Common myeloid progenitor, CD34-positive (primary cell): Measurements from ENCODE around the gene FUOM.

Experiments used
- CTCF ChIA-PET: fragments of 350-600 bp; sonication (Branson Sonifier 250); formaldehyde crosslinking; loops from one replicate; lab custom pipeline; 2021; ENCODE audit warnings: antibody characterized with exemption; lab: Charles Lee
- POLR2A ChIA-PET: fragments of 350-600 bp; sonication (Branson Sonifier 250); formaldehyde crosslinking; loops from one replicate; lab custom pipeline; 2021; ENCODE audit warnings: antibody characterized with exemption; lab: Charles Lee
- DNase-seq, 3 donors: peaks; one replicate each; pipeline versions ENCODE4 v3.0.0 to v3.0.0-alpha.2; 2013
- H3K27ac ChIP-seq, 2 experiments: 1 replicate in 1 of 2; 2 replicates in 1 of 2; pipeline ENCODE4 v1.7.0; 2013; ENCODE audit warnings: inconsistent platforms in 2 of 2, low read length in 2 of 2, mild to moderate bottlenecking in 2 of 2, low read depth in 1 of 2, moderate library complexity in 1 of 2; ENCODE audit not compliant: severe bottlenecking in 2 of 2, insufficient read depth in 1 of 2, poor library complexity in 1 of 2
- H3K27me3 ChIP-seq, 5 experiments: replicated peaks in 2 of 5; 1 replicate in 3 of 5; 2 replicates in 2 of 5; pipeline versions ENCODE4 v1.6.1 to v1.7.0; 2013; ENCODE audit warnings: low read length in 4 of 5, mild to moderate bottlenecking in 2 of 5, moderate library complexity in 2 of 5, inconsistent platforms in 1 of 5; ENCODE audit not compliant: insufficient read depth in 5 of 5, control insufficient read depth in 4 of 5
- H3K36me3 ChIP-seq, 4 experiments: 1 replicate in 2 of 4; 2 replicates in 2 of 4; pipeline versions ENCODE4 v1.6.1 to v1.7.0; 2013; ENCODE audit warnings: low read length in 3 of 4, control low read depth in 1 of 4, mild to moderate bottlenecking in 1 of 4; ENCODE audit not compliant: control insufficient read depth in 4 of 4, insufficient read depth in 4 of 4
- H3K4me1 ChIP-seq, 4 experiments: 1 replicate in 3 of 4; 2 replicates in 1 of 4; pipeline versions ENCODE4 v1.6.1 to v1.7.1; 2013; ENCODE audit warnings: low read length in 3 of 4, mild to moderate bottlenecking in 3 of 4, control low read depth in 1 of 4, inconsistent platforms in 1 of 4, moderate library complexity in 1 of 4; ENCODE audit not compliant: control insufficient read depth in 4 of 4, insufficient read depth in 4 of 4; ENCODE audit errors: control extremely low read depth in 1 of 4
- H3K4me3 ChIP-seq, 7 experiments: 1 replicate in 4 of 7; 2 replicates in 3 of 7; pipeline versions ENCODE4 v1.5.1 to v1.7.0; 2013; ENCODE audit warnings: mild to moderate bottlenecking in 7 of 7, low read length in 6 of 7, moderate library complexity in 6 of 7, inconsistent platforms in 2 of 7, low read depth in 2 of 7, control low read depth in 1 of 7; ENCODE audit not compliant: insufficient read depth in 4 of 7, control insufficient read depth in 1 of 7; ENCODE audit errors: extremely low read depth in 1 of 7
- H3K9me3 ChIP-seq, 5 experiments: 1 replicate in 4 of 5; 2 replicates in 1 of 5; pipeline versions ENCODE4 v1.6.1 to v1.7.1; 2013; ENCODE audit warnings: low read length in 4 of 5, mild to moderate bottlenecking in 2 of 5, inconsistent platforms in 1 of 5, low read depth in 1 of 5, moderate library complexity in 1 of 5; ENCODE audit not compliant: control insufficient read depth in 4 of 5, insufficient read depth in 2 of 5; ENCODE audit errors: control extremely low read depth in 1 of 5
- WGBS: methylation state at CpG from one replicate; pipeline ENCODE4 v1.1.5; 2013; ENCODE audit not compliant: insufficient coverage; 5-methylcytosine and 5-hydroxymethylcytosine counted together

FUOM gene

GRCh38 chr10:133313192-133313591 is 44.6 kb downstream of the FUOM start:
- Histone ChIP-seq H3K27ac (no peak overlapping the region), H3K4me3 (no peak overlapping the region), H3K9me3 (no peaks in the 10 kb centered on the region), H3K36me3 (peaks cover 0 to 33% (median 26%) of the 10 kb centered on the region in 4 experiments), H3K27me3 (no peaks in the 10 kb centered on the region), H3K4me1 (peaks cover 0 to 8% (median 6%) of the 10 kb centered on the region in 4 experiments)
- ChIA-PET CTCF (interaction anchor here (1.2 kb wide), 1 partner anchor 32 kb away, joined by 3 read pairs; no protein-coding TSS in a partner anchor), POLR2A (no interaction called here)
- no peak for DNase-seq
- 100% methylated on average over 2 of the region's 4 CpGs for WGBS

GRCh38 chr10:133312769-133313145 is 45.1 kb downstream of the FUOM start:
- H3K27ac ChIP-seq = no peak overlapping the region
- no peak overlapping the region for H3K4me3 ChIP-seq
- ChIA-PET POLR2A (no interaction called here), CTCF (no interaction called here)
- 97% methylated on average over 6 of the region's 9 CpGs for WGBS
- no peaks in the 10 kb centered on the region for H3K27me3 ChIP-seq
- H3K9me3 ChIP-seq = no peaks in the 10 kb centered on the region
- H3K36me3 ChIP-seq = peaks cover 0 to 33% (median 26%) of the 10 kb centered on the region in 4 experiments
- peaks cover 0 to 12% (median 9%) of the 10 kb centered on the region in 4 experiments for H3K4me1 ChIP-seq
- DNase-seq = no peak

GRCh38 chr10:133312016-133312768 is 45.6 kb downstream of the FUOM start:
- H3K27ac ChIP-seq = no peak overlapping the region
- ChIA-PET POLR2A (no interaction called here), CTCF (interaction anchor here (0.9 to 1.0 kb wide), 2 partner anchors 9 to 16 kb away, joined by 3 to 4 read pairs; no protein-coding TSS in a partner anchor)
- no peaks in the 10 kb centered on the region for H3K9me3 ChIP-seq
- no peak overlapping the region for H3K4me3 ChIP-seq
- DNase-seq = no peak
- H3K27me3 ChIP-seq = no peaks in the 10 kb centered on the region
- H3K36me3 ChIP-seq = peaks cover 0 to 33% (median 26%) of the 10 kb centered on the region in 4 experiments
- WGBS = 96% methylated on average over 21 of the region's 23 CpGs
- peaks cover 0 to 18% (median 14%) of the 10 kb centered on the region in 4 experiments for H3K4me1 ChIP-seq

GRCh38 chr10:133311570-133311969 is 46.2 kb downstream of the FUOM start:
- Histone ChIP-seq H3K4me1 (peaks cover 0 to 22% (median 18%) of the 10 kb centered on the region in 4 experiments), H3K4me3 (no peak overlapping the region), H3K9me3 (no peaks in the 10 kb centered on the region), H3K27ac (no peak overlapping the region), H3K36me3 (peaks cover 0 to 33% (median 26%) of the 10 kb centered on the region in 4 experiments), H3K27me3 (no peaks in the 10 kb centered on the region)
- no peak for DNase-seq
- ChIA-PET POLR2A (no interaction called here), CTCF (interaction anchor here (0.9 to 1.2 kb wide), 3 partner anchors 10 to 30 kb away, joined by 3 to 4 read pairs (median 4); no protein-coding TSS in a partner anchor)
- 98% methylated on average over 10 of the region's 10 CpGs for WGBS

- ChIA-PET CTCF (interaction anchor here (1.0 to 1.2 kb wide), 2 partner anchors 18 to 29 kb away, joined by 3 to 4 read pairs; no protein-coding TSS in a partner anchor), POLR2A (no interaction called here)
- Histone ChIP-seq H3K4me1 (peaks cover 0 to 23% (median 20%) of the 10 kb centered on the region in 4 experiments), H3K27me3 (no peaks in the 10 kb centered on the region), H3K36me3 (peaks cover 0 to 33% (median 26%) of the 10 kb centered on the region in 4 experiments), H3K27ac (no peak overlapping the region), H3K9me3 (no peaks in the 10 kb centered on the region), H3K4me3 (no peak overlapping the region)
- DNase-seq = no peak
- 100% methylated on average over 2 of the region's 8 CpGs for whole genome bisulfite sequencing
Measured at GRCh38 chr10:133310789-133311188, 47.0 kb downstream of the FUOM start.

- H3K27me3 ChIP-seq = no peaks in the 10 kb centered on the region
- POLR2A ChIA-PET = no interaction called here
- peaks cover 0 to 23% (median 20%) of the 10 kb centered on the region in 4 experiments for H3K4me1 ChIP-seq
- H3K4me3 ChIP-seq = no peak overlapping the region
- WGBS = 96% methylated on average over 16 of the region's 16 CpGs
- no peaks in the 10 kb centered on the region for H3K9me3 ChIP-seq
- no peak overlapping the region for H3K27ac ChIP-seq
- CTCF ChIA-PET = interaction anchor here (1.0 to 1.2 kb wide), 2 partner anchors 19 to 29 kb away, joined by 3 to 4 read pairs; no protein-coding TSS in a partner anchor
- DNase-seq = no peak
- peaks cover 0 to 33% (median 26%) of the 10 kb centered on the region in 4 experiments for H3K36me3 ChIP-seq
Measured at GRCh38 chr10:133310399-133310755, 47.4 kb downstream of the FUOM start.
